Activated CD4-positive, alpha-beta T cell treated with anti-CD3 and anti-CD28 coated beads, Interleukin-2, Interleukin-6, amounts not matched to agents 100 ng/mL and 50 ng/mL, durations not matched to agents 16 hours and 8 hours (primary cell): ENCODE results near the gene MED15.

ENCODE experiments used
- DNase-seq: peaks from one replicate; pipeline ENCODE4 v3.0.0-alpha.2; 2020

MED15 gene

DNA sequence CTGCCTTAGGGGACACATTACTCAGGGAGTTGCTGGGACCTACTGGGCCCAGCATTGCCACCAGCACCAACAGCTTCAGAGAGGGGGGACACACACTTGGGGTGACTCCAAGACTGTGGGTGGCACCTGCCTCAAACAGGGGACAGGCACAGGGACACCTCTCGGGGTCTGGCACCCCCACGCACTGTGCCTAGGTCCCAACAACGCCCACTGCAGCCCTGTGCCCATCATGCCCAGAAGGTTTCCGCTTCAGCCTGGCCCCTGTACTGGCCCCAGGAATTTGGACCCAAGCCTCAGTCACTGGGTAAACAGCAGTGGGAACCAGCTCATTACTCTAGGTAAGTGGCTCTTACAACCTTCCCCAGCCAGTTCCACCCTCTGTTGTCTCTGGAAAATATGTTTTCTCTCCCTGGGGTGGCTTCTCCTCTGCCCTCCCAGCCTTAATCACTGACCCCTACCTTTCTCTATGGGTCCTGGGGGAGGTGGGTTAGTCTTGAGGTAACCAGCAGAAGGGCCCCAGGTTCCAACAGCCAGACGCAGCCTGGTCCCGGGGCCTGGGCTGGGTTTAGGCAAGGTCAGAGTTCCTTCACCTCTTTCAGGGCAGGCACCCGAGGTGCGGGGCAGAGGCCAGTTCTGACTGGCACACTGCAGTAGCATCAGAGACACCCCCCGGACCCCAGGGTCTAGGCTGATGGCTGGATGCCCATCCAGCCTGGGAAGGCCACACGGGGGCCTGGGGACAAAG is 123.6 kb downstream of the MED15 start:
- DNase-seq: no peak

DNA sequence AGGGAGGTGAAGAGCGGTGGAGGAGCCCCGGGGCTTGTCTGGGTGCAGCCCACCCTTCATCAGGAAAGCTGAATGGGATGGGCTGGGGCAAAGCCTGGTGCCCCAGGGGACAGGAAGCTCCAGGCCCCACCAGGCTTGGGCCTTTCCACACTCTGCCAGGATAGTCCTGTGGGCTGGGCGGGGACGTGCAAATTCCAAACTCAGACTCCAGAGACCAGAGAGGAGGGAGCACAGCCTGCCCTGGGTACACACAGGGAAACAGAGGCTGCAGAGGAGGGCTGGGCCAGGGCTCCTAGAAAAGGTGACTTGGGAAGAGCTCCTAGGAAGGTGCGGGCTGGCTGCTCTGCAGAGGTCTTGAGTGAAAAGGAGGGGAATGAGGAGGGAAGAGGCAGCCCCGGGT is 124.7 kb downstream of the MED15 start:
- no peak for DNase-seq

DNA sequence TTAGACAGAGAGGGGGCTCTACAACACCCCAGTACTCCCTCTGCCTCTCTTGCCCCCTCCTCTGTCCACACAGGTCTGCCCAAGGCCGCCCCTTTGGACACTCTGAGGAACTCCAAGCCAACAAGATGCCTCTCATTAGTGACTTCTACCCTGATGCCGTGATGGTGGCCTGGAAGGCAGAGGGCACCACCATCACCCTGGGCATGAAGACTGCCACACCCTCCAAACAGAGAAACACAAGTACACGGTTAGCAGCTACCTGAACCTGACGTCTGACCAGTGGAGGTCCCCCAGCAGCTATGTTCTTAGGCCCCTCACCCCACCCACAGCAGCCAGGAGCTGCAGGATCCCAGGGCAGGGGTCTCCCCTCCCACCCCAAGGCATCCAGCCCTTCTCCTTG is 125.1 kb downstream of the MED15 start:
- DNase-seq: no peak

DNA sequence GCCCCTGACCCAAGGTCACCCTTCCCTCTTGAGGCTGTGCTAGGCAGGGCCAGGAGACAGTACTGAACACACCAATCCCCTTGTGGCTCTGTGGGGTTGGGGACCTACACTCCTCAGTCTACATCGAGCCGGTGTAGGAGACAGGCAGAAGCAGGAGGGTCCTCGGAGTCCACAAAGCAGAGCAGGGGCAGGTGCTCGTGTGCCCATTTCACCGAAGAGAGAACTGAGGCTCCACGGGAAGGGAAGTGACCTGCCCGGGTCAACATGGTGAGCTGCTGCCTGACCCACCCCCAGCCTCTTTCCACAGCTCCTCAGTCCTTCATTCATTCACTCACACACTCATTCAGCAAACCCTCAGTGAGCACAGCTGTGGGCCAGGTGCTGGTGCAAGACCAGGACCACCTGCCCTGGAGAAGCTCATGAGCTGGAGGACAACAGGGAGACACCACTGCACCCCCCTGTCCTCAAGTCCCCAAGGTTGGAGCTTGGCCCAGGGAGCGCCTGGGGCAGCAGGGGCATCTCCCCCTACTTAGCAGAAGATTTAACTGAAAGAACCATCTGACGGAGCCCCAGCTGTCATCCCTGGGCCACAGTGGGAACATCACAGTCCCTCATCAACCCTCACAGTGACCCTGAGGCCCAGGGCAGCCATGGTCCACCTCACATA is 127.3 kb downstream of the MED15 start:
- no peak for DNase-seq

DNA sequence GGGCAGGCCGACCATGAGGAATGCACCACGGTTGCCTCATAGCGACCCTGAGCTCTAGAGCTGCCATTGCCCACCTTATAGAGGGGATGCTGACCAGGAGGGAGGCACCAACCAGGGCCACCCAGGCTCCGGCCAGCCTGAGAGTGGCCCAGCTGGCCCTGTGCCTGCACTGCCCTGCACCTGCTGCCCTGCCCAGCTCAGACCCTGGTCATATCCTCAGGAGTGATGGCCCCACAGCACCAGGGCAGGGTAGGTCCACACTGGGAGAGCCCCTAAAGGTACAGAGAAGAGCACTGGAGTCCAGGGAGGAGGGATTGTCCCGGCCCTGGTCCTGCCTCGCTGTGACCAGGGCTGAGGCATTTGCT is 127.8 kb downstream of the MED15 start:
- DNase-seq: no peak

DNA sequence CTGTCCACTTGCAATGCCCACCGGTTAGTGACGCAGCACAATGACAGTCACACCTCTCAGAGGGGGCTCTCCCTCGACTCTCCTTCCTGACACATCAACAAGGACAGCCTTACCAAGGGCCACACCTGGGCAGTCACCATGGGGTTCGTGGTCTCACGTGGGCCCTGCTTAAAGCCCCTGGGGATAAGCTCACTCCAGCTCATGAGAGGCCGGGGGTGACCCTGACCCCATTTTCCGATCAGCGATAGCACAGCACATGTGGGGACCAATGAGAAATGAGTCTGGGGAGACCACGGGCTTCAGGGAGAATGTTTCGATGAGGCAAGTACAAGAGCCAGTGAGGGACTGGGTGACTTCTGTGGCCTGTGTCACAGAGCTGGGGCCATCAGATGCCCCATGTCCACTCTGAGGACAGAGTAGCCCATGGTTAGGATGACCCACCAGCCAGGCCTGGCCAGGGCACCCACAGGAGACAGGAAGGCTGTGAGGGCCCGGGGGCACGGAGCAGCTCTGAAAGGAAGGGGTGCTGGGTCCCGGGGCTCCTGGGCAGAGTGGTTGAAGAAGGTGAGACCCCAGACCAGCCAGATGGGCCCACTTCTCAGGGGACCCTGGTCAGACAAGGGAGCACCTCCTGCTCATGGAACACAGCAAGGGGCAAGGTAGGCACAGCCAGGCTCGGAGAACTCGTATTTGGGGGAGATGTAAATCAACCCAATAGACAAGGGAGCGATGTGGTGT is 128.8 kb downstream of the MED15 start:
- DNase-seq: no peak

DNA sequence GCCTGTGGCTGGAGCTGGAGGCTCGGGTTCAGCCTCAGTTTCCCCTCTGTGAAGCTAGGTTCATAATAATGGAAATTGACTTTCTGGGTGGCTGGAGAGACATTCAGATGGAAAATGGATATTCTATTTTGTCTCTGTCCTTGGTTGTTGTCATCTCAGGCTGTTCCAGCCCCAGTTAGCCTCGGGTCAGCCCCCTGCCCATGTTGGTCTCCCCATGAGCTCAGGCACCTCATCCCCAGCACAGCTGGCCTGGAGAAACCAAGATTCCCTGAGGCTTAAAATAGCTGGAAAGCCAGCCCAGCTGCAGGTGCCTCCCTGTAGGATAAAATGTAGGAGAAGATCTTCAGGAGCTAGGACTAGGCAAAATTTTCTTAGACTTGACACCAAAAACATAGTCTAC is 129.5 kb downstream of the MED15 start:
- DNase-seq: no peak
